Aorta (tissue), 5 donors: ENCODE measurements around the gene HELLS. TPM values are rescaled to one million over a fixed set of nuclear protein-coding genes. Genes with fewer than 3 reads are reported as not detected.

Experiments
- ATAC-seq: fragments of 200-7000 bp; cut with Tn5 transposase; one replicate; pipeline ENCODE4 v1.9.1; 2022; ENCODE audit warnings: moderate library complexity; ENCODE audit not compliant: low FRiP score
- DNase-seq, 2 donors: peaks; one replicate each; pipeline ENCODE4 v3.0.0-alpha.2; 2020
- H3K27ac ChIP-seq, 2 donors: one replicate each; pipeline ENCODE4 v1.5.1; 2013; ENCODE audit warnings: low read length in 2 of 2, mild to moderate bottlenecking in 2 of 2, moderate library complexity in 2 of 2, control low read depth in 1 of 2, inconsistent platforms in 1 of 2, low read depth in 1 of 2
- H3K27me3 ChIP-seq, 2 donors: one replicate each; pipeline ENCODE4 v1.6.1; 2013; ENCODE audit warnings: control low read depth in 1 of 2, low read length in 1 of 2, mild to moderate bottlenecking in 1 of 2, moderate library complexity in 1 of 2; ENCODE audit not compliant: insufficient read depth in 2 of 2, control insufficient read depth in 1 of 2
- H3K36me3 ChIP-seq, 2 donors: one replicate each; pipeline ENCODE4 v1.6.1; 2013; ENCODE audit warnings: control low read depth in 1 of 2, low read length in 1 of 2, mild to moderate bottlenecking in 1 of 2; ENCODE audit not compliant: insufficient read depth in 2 of 2, control insufficient read depth in 1 of 2
- H3K4me1 ChIP-seq, 2 donors: one replicate each; pipeline ENCODE4 v1.6.1; 2013; ENCODE audit warnings: low read length in 2 of 2, control low read depth in 1 of 2, mild to moderate bottlenecking in 1 of 2, moderate library complexity in 1 of 2; ENCODE audit not compliant: insufficient read depth in 2 of 2, control insufficient read depth in 1 of 2
- H3K4me3 ChIP-seq, 2 donors: one replicate each; pipeline ENCODE4 v1.5.1; 2013; ENCODE audit warnings: low read length in 2 of 2, control low read depth in 1 of 2, mild to moderate bottlenecking in 1 of 2
- H3K9me3 ChIP-seq: one replicate; pipeline ENCODE4 v1.6.1; 2013; ENCODE audit warnings: mild to moderate bottlenecking, low read length; ENCODE audit not compliant: control insufficient read depth
- WGBS, 2 donors: extraction: QIAGEN DNeasy Blood & Tissue Kit; methylation state at CpG; one replicate each; pipeline ENCODE4 v1.1.7; 2013; 5-methylcytosine and 5-hydroxymethylcytosine counted together
- intact Hi-C, 2 donors: fragments of 100-400 bp; cut with DNase I; formaldehyde crosslinking; loops; one replicate each; pipeline versions ENCODE4 v1.14.2 to v1.15.0; 2022
- polyA plus RNA-seq, 2 donors: library from polyadenylated mRNA; stranded (reverse); fragments of 200-250 nt; gene quantifications; one replicate each; pipeline ENCODE4 v1.2.3, GENCODE V29; 2013
- total RNA-seq, 2 donors: library from RNA; stranded (reverse); fragmentation: NEBNext Ultra II Directional; extraction: Animal tissue kit (Norgen Biotek cat#: 25700); gene quantifications; one replicate each; pipeline ENCODE4 v1.2.1, GENCODE V29; 2021
- donor health status: healthy with polysubstance abuse.
- donor health status: Bipolar disorder and iron deficiency.
- donor health status: DM: no; HTN: no; CAD: no.
- donor health status: DM: no; HTN: no; CAD: no.
- donor health status: DM: yes; HTN: yes; CAD: no.

The HELLS gene
- total and polyA plus RNA-seq, 4 donors = 0.88 to 10.8 (median 2.4) TPM

DNA sequence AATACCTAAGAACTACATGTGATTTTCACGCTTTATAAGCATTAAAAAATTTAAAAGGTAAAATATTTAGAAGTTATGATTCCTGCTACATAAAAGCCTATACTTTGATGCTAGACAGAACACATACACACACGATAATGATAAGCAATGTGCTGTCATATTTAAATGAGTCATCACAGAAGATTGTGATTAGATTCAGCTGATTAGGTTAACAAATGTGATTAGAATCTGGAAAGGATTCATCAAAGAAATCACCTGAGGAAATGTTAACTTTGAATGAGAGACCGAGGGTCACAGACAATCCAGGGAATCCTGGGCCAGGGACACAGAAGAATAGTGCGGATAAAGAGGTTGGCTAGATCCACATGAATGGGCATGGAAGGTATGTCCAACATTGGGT, 95.9 kb downstream of the HELLS start:
- H3K4me1 ChIP-seq = no peaks in the 10 kb centered on the region
- H3K27ac ChIP-seq = no peak overlapping the region
- no peak for ATAC-seq
- no peaks in the 10 kb centered on the region for H3K36me3 ChIP-seq
- peaks cover 3% of the 10 kb centered on the region for H3K9me3 ChIP-seq
- no peak for DNase-seq
- no peak overlapping the region for H3K4me3 ChIP-seq
- intact Hi-C loops = no loop called here
- no peaks in the 10 kb centered on the region for H3K27me3 ChIP-seq
- WGBS, 2 donors = 64 to 65% methylated on average over 4 of the region's 4 CpGs

DNA sequence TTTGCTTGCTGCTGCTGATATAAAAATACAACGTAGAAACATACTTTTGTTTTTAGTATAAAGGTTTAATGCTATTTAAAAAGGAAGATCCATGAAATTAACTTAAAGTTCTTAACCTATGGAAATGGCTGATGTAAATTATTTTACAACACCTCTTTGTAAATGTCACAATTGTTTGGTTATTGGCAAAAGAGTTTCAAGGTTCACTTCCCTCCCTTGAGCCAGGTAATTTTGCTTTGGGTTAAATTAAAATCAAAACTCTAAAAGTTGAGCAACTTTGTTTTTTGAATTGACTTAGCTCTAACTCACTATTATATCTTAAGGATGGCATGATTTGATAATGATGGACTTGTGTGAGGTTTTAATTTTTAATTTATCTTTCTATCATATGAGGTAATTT, 98.8 kb downstream of the HELLS start:
- Histone ChIP-seq H3K4me3 (no peak overlapping the region), H3K9me3 (peaks cover 5% of the 10 kb centered on the region), H3K36me3 (no peaks in the 10 kb centered on the region), H3K27me3 (no peaks in the 10 kb centered on the region), H3K27ac (no peak overlapping the region), H3K4me1 (no peaks in the 10 kb centered on the region)
- intact Hi-C loops = no loop called here
- 52 to 53% methylated on average over 1 of the region's 1 CpG for WGBS, 2 donors
- no peak for DNase-seq
- no peak for ATAC-seq

DNA sequence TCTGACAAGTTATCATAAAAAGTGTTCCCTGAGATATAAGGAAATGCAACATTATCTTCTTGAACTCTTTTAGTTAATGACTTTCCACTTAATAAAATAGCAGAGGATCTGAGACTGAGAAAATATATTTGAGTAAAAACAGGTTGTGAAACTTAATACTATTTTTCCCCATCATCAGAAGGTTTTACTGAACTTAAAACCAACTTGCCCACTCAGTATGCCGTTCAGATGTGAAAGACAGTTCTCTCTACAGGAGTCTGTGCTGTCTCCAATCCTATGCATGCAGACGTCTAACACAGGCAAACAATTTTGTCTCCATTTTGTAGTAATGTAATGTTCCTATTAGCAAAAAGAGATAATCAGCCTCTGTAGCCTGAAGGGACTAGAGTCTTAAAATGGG, 99.7 kb downstream of the HELLS start:
- ATAC-seq (no peak), DNase-seq (no peak)
- H3K9me3 ChIP-seq = peaks cover 2% of the 10 kb centered on the region
- no peak overlapping the region for H3K27ac ChIP-seq
- no peaks in the 10 kb centered on the region for H3K4me1 ChIP-seq
- 31 to 58% methylated on average over 2 of the region's 2 CpGs for WGBS, 2 donors
- intact Hi-C loops = no loop called here
- no peaks in the 10 kb centered on the region for H3K36me3 ChIP-seq
- H3K27me3 ChIP-seq = no peaks in the 10 kb centered on the region
- H3K4me3 ChIP-seq = no peak overlapping the region

Other genes with a start within 250 kb of the HELLS start
- 10 to 100 TPM; 17.0 to 17.6 TPM for gene NOC3L, start 182.8 kb upstream of the HELLS start, total RNA-seq
- gene NOC3L, start 182.8 kb upstream of the HELLS start, polyA plus RNA-seq = 1 to 10 TPM; 3.6 to 4.4 TPM
- gene TBC1D12, start 143.2 kb upstream of the HELLS start, total RNA-seq = 10 to 100 TPM; 10.9 to 20.4 TPM
- 1 to 10 TPM; 4.1 to 6.6 TPM for gene TBC1D12, start 143.2 kb upstream of the HELLS start, polyA plus RNA-seq
- gene CYP2C18, start 137.9 kb downstream of the HELLS start, total RNA-seq = not detected
- 1 to 10 TPM in 1 of 2 donors, not detected in 1; 5.9 TPM for gene CYP2C18, start 137.9 kb downstream of the HELLS start, polyA plus RNA-seq
- gene CYP2C19, start 216.9 kb downstream of the HELLS start, total RNA-seq = not detected
- gene CYP2C19, start 216.9 kb downstream of the HELLS start, polyA plus RNA-seq = 1 to 10 TPM in 1 of 2 donors, not detected in 1; 1.5 TPM